ENCODE data around the gene PCDHGA3.
"Not testable (repeated sequence)": the region's sequence is repeated elsewhere in the genome, so short reads cannot be mapped to it uniquely, and the experiment has no call there.

Gene PCDHGA3

DNA sequence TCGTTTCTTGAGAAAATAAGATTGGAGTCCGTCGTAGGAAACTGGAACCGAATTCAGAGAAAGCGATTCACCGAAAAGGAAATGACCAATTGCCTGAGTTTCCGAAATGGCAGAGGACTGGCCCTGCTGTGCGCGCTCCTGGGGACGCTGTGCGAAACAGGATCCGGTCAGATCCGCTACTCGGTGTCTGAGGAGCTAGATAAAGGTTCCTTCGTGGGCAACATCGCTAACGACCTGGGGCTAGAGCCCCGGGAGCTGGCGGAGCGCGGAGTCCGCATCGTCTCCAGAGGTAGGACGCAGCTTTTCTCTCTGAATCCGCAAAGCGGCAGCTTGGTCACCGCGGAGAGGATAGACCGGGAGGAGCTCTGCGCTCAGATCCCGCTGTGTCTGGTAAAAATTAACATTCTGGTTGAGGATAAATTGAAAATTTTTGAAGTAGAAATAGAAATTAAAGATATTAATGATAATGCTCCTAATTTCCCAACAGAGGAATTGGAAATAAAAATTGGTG lies 379 bp downstream of the PCDHGA3 start:
- Mint-ChIP-seq H3K27ac (no peak overlapping the region), H3K27me3 (ENCODE audit: low read depth, poor library complexity) (no peaks in the 10 kb centered on the region), H3K9me3 (peaks cover 87% of the 10 kb centered on the region), H3K36me3 (ENCODE audit: low read depth) (peaks cover 18% of the 10 kb centered on the region), H3K4me3 (no peak overlapping the region), H3K4me1 (no peaks in the 10 kb centered on the region)
- no peak for DNase-seq
- TF ChIP-seq, protein P1, sequence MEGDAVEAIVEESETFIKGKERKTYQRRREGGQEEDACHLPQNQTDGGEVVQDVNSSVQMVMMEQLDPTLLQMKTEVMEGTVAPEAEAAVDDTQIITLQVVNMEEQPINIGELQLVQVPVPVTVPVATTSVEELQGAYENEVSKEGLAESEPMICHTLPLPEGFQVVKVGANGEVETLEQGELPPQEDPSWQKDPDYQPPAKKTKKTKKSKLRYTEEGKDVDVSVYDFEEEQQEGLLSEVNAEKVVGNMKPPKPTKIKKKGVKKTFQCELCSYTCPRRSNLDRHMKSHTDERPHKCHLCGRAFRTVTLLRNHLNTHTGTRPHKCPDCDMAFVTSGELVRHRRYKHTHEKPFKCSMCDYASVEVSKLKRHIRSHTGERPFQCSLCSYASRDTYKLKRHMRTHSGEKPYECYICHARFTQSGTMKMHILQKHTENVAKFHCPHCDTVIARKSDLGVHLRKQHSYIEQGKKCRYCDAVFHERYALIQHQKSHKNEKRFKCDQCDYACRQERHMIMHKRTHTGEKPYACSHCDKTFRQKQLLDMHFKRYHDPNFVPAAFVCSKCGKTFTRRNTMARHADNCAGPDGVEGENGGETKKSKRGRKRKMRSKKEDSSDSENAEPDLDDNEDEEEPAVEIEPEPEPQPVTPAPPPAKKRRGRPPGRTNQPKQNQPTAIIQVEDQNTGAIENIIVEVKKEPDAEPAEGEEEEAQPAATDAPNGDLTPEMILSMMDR (IDR thresholded peaks at IDR 0.05), result no peak

DNA sequence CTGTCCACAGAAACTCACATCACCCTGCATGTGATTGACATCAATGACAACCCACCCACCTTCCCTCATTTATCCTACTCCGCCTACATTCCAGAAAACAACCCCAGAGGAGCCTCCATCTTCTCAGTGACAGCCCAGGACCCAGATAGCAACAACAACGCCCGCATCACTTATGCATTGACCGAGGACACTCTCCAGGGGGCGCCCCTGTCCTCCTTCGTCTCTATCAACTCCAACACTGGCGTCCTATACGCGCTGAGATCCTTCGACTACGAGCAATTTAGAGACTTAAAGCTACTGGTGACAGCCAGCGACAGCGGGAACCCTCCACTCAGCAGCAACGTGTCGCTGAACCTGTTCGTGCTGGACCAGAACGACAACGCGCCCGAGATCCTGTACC lies 1.7 kb downstream of the PCDHGA3 start:
- no peak for DNase-seq
- Mint-ChIP-seq H3K27ac (no peak overlapping the region), H3K4me3 (no peak overlapping the region), H3K9me3 (peaks cover 87% of the 10 kb centered on the region), H3K4me1 (no peaks in the 10 kb centered on the region), H3K36me3 (ENCODE audit: low read depth) (peaks cover 21% of the 10 kb centered on the region), H3K27me3 (ENCODE audit: low read depth, poor library complexity) (peaks cover 4% of the 10 kb centered on the region)
- TF ChIP-seq, protein P1 (IDR thresholded peaks at IDR 0.05), result no peak

DNA sequence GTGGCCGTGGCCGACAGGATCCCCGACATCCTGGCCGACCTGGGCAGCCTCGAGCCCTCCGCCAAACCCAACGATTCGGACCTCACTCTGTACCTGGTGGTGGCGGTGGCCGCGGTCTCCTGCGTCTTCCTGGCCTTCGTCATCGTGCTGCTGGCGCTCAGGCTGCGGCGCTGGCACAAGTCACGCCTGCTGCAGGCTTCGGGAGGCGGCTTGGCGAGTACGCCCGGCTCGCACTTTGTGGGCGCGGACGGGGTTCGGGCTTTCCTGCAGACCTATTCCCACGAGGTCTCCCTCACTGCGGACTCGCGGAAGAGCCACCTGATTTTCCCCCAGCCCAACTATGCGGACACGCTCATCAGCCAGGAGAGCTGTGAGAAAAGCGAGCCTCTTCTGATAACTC lies 2.4 kb downstream of the PCDHGA3 start:
- H3K4me3 Mint-ChIP-seq; H3K27ac Mint-ChIP-seq; H3K27me3 Mint-ChIP-seq (ENCODE audit: low read depth, poor library complexity); H3K4me1 Mint-ChIP-seq; DNase-seq: not testable (repeated sequence)
- Mint-ChIP-seq H3K9me3 (peaks cover 90% of the 10 kb centered on the region), H3K36me3 (ENCODE audit: low read depth) (peaks cover 22% of the 10 kb centered on the region)

DNA sequence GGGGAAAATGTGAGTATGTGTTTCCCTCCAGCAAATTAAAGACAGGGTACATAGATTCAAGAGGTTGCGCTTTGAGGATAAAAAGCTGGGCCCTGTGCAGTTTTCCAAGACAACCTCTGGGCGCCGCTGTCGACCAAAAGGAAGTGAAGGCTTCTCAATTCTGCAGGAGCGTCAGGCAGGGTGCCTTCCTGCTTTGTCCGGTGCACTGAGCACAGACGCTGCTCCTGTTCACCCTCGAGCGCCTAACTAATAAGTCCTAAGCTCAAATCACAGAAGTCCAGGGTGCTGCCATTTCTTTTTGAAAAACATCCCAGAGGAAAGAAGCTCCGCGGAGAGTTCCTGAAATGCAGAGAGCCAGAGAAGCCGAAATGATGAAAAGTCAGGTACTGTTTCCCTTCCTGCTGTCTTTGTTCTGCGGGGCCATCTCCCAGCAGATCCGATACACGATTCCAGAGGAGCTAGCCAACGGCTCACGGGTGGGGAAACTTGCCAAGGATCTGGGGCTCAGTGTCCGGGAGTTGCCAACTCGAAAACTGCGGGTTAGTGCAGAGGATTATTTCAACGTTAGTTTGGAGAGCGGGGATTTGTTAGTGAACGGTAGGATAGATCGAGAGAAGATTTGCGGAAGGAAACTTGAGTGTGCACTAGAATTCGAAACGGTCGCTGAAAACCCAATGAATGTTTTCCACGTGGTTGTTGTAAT lies 6.4 kb downstream of the PCDHGA3 start, which contains the start of gene PCDHGB1:
Gene PCDHGB1, plus strand, starts transcription at position 183 of the 703 bp plus-strand sequence. Its CDS starts 162 bp downstream, at position 345.
- H3K27me3 Mint-ChIP-seq (ENCODE audit: low read depth, poor library complexity), result peaks cover 4% of the 10 kb centered on the region
- no peak within 1 kb of the TSS for H3K27ac Mint-ChIP-seq
- TF ChIP-seq, protein P1 (IDR thresholded peaks at IDR 0.05), result peak; percentile 38
- H3K4me1 Mint-ChIP-seq, result no peaks in the 10 kb centered on the region
- H3K36me3 Mint-ChIP-seq (ENCODE audit: low read depth), result peaks cover 37% of the 10 kb centered on the region
- DNase-seq, result peak; percentile 38
- peaks cover 88% of the 10 kb centered on the region for H3K9me3 Mint-ChIP-seq
- H3K4me3 Mint-ChIP-seq, result peak within 1 kb of the TSS; percentile 71

DNA sequence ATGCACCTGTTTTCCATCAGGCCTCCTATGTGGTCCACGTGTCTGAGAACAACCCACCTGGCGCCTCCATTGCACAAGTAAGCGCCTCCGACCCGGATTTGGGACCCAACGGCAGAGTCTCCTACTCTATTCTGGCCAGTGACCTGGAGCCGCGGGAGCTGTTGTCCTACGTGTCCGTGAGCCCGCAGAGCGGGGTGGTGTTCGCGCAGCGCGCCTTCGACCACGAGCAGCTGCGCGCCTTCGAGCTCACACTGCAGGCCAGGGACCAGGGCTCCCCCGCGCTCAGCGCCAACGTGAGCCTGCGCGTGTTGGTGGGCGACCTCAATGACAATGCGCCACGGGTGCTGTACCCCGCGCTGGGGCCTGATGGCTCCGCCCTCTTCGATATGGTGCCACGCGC lies 8.0 kb downstream of the PCDHGA3 start:
- no peak for DNase-seq
- Mint-ChIP-seq H3K4me1 (no peaks in the 10 kb centered on the region), H3K36me3 (ENCODE audit: low read depth) (peaks cover 41% of the 10 kb centered on the region), H3K4me3 (no peak overlapping the region), H3K27me3 (ENCODE audit: low read depth, poor library complexity) (peaks cover 4% of the 10 kb centered on the region), H3K27ac (no peak overlapping the region), H3K9me3 (peaks cover 91% of the 10 kb centered on the region)
- TF ChIP-seq, protein P1 (IDR thresholded peaks at IDR 0.05), result no peak

DNA sequence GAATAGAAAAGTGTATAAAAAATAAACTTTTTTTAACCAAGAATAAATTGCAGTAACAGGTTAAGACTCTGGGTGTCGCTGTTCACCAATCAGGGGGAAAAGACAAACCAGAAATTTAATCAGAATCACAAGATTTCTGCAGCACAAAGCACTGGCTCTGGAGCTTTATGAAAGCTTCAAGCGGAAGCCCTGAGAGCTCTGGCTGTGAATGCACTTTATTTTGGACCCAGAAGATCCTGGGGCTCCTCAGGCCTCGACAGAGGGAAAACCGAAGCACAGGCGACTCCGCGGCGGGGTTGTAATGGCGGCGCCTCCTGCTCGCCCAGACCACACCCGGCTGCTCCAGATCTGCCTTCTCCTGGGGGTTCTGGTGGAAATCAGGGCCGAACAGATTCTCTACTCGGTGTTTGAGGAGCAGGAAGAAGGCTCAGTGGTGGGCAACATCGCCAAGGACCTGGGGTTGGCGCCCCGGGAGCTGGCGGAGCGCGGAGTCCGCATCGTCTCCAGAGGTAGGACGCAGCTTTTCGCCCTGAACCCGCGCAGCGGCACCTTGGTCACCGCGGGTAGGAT lies 11.4 kb downstream of the PCDHGA3 start, which contains the start of gene PCDHGA4:
Gene PCDHGA4, plus strand, starts transcription at position 122 of the 570 bp plus-strand sequence. Its CDS starts 87 bp downstream, at position 209.
- TF ChIP-seq, protein P1 (IDR thresholded peaks at IDR 0.05), result no peak
- H3K9me3 Mint-ChIP-seq, result peaks cover 91% of the 10 kb centered on the region
- H3K4me1 Mint-ChIP-seq, result no peaks in the 10 kb centered on the region
- no peak within 1 kb of the TSS for H3K4me3 Mint-ChIP-seq
- H3K36me3 Mint-ChIP-seq (ENCODE audit: low read depth), result peaks cover 45% of the 10 kb centered on the region
- DNase-seq, result no peak
- H3K27me3 Mint-ChIP-seq (ENCODE audit: low read depth, poor library complexity), result peaks cover 2% of the 10 kb centered on the region
- no peak within 1 kb of the TSS for H3K27ac Mint-ChIP-seq
